Stimulated activated CD8-positive, alpha-beta memory T cell treated with anti-CD3 and anti-CD28 coated beads, Interleukin-2, amount 100 ng/mL, for 48 hours (primary cell): ENCODE measurements around the gene ZNF474.

ENCODE experiments used
- DNase-seq, 2 donors: peaks; one replicate each; pipeline ENCODE4 v3.0.0-alpha.2; 2020; ENCODE audit warnings: low read depth in 2 of 2

ZNF474 gene

DNA sequence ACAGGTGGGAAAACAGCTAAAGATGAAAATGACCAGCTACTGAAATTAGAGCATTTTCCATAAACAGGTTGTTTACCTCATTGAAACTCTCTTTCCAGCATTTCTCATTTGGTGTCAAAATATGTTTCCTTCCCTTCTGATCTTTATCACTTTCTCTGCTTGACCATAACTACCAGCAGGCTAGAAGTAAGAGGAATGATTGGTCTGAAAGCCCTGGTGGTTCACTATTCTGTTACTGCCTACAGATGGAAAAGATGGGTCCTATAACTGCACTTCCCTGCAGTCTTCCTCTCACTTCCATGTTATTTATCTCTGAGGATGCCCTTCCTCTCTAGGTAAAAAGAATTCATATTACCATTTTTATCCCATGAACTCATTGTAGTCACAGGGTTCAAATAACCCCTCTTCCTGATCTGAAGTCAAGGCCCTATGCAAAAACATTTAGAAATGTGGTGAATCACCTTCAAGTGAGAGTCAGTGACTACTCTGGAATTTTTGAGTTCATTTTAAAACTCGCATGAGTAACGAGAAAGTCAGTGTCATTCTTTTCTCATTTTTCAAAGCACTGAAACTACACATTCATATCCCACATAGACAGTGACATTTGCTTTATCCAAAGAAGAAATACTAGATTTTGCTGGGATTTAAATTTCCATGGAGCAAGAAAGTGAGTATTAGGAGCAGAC is 51.7 kb downstream of the ZNF474 start:
- DNase-seq = no peak

- no peak for DNase-seq
Observed at GRCh38 chr5:122181863-122182262, 52.5 kb downstream of the ZNF474 start.

DNA sequence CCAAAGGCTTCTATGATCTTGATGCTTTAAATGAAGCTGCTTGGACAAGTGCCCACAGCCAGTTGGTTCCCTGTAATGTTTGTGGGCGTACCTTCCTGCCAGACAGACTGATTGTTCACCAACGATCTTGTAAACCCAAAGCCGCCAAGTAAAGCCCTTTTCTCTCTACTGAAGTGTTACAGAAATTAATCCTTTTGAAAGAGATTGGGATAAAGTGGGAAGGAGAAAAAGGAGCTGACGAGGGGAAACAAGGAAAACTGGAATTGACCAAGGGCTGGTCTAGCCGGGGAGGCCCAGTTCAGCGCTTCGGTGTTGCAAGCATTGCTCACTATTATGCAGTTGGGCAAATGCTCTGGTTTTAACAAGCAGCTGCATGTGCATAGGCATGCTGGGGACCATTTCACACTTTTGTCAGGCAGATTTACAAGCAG is 53.2 kb downstream of the ZNF474 start:
- DNase-seq = no peak

GRCh38 chr5:122183098-122183787 is 53.9 kb downstream of the ZNF474 start:
- DNase-seq = no peak

DNA sequence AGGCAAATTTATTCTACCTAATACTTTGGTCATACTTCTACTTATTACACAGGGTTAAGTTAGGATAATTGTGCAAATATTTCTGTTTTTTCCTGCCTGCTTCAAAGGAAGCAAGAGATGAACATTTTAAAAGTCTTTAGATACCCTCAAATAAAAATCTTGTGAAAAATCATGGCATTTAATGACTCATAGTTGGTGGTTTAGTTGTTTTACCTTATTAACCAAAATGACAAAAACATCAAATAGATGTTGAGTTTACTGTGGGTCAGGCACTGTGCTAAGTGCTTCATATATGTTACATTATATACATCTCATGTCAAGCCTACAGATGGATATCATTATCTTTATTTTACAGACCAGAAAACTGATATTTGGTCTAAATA is 54.4 kb downstream of the ZNF474 start:
- DNase-seq = no peak

DNA sequence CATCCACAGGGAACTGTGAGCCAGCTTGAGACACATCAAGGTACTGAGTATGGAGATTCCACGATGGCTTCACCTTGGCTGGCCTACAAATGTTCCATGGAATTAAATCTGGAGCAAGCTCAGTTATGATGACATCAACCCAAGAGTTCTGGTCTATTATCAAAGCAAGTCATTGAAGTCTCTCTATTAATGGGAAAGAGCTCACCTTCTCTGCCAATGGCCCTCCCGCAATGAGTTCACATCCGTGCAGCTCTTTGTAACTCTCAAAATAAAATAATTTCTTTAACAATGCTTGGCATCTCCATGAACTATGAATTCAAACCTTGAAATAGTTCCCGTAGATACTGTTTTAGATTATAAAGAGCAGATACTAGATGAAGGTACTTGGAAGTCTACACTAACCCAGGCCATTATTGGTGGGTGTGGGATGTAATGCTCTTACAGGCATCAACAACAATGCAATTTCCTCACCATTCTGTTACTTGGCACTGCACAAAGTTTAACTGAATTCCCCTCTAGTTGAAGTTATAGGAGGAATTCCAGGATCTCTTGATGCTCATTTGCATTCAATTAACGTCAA is 55.4 kb downstream of the ZNF474 start:
- DNase-seq = no peak

GRCh38 chr5:122187426-122187825 is 58.1 kb downstream of the ZNF474 start:
- DNase-seq = no peak

DNA sequence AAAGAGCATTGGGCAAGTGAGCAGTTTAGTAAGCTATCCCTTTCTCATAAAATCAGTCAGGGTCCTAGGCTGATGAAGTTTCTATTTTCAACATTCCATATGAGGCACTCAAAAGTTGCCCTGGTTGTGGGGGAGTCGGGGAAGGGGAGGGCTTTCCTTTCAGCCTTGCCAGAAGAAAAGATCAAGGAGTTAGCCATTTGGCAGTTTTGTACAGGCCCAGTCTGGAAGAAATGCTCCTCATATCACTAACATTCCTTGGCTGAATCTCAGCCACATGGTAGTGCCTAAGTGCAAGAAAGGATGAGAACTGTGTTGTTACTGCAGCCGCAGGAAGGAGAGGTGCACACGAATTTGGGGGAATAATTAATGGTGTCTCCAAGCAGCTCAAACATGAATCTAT is 60.8 kb downstream of the ZNF474 start:
- DNase-seq = no peak

- DNase-seq = no peak
Observed at GRCh38 chr5:122192497-122193496, 63.5 kb downstream of the ZNF474 start.

GRCh38 chr5:122195802-122196394 is 66.6 kb downstream of the ZNF474 start:
- DNase-seq = no peak

DNA sequence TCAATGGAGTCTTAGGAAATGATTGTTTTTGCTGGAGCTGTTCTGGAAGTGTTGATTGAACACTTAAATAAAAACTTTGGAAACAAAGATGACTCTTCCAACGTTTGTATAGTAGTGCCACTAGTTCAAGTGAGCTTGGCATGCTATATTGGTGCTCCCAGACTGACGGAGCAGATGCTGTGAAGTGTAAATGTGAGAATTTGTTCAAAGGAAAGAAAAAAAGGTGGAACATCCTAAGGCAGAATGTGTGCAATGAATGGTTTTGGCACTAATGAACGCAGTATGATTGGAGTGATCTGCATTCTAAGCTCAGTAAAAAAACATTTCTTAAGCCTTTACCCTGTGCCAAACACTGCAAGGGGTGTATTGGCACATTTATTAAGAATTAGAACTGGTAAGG is 69.8 kb downstream of the ZNF474 start:
- no peak for DNase-seq

DNA sequence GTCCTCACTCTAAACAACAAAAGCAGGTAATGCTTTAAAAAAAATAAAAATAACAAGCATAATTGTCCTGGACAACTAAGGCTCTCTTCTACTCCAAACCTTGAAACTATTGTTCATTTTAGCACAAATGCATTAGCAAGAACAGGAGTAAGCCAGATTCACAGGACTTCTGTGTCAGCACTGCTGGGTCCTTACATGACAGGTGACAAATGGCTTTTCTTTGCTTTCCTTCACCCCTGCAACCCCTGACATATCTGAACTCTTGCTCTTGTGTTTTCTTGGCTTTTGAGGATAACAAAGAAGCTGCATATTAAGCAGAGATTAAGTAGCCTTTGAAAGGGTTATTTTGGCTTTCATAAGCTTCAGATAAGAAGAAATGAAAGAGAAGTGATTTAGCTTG is 71.1 kb downstream of the ZNF474 start:
- no peak for DNase-seq

DNA sequence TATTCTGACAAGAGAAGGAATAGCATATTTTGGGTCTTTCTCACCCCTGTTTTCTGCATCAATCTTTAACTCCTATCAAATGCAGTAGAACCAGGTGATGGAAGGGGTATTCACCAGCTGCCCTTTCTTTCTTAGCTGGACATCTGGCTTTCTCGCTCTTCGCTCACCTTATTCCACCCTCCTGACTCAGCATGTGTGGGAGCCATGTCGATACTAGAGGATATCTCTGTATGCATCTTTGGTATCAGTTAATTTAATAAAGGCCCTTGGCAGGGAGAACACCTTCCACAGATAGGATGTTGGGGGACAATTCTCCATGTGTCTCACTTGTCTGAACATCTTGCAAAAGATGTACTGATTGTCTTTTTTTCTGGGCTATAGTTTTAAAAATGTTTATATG is 71.5 kb downstream of the ZNF474 start:
- no peak for DNase-seq

- no peak for DNase-seq
Observed at GRCh38 chr5:122201365-122201764, 72.0 kb downstream of the ZNF474 start.

DNA sequence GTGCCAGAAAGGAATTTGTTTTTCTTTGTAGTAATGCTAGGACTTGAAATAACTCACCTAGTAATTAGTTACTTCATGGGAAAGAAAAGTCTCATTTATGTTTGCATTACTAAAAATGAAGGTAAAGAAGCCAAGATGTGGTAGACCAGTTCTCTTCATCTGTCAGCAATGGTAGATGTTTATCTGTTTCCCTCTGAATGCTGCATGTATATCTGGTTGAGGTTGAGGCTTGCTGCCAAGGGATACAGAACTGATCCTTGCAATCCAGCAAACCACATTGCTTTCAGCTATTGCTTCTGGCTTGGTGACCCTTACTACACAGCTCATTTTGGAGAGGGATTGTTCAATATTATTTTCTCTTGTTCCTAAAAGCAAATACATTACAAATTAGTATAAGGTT is 73.6 kb downstream of the ZNF474 start:
- DNase-seq = no peak
